H1 (cell line): Measurements from ENCODE around the gene NCSTN. TPM values are rescaled to one million over a fixed set of nuclear protein-coding genes. Genes with fewer than 3 reads are reported as not detected.

Source experiments
- CTCF ChIA-PET: fragments of 300-600 bp; sonication (Branson Sonifier 250); formaldehyde crosslinking; loops from one replicate; lab custom pipeline; 2021; ENCODE audit not compliant: partially characterized antibody; lab: Charles Lee
- POLR2A ChIA-PET: fragments of 300-600 bp; sonication (Branson Sonifier 250); formaldehyde crosslinking; loops from one replicate; lab custom pipeline; 2021; ENCODE audit warnings: inconsistent platforms; ENCODE audit not compliant: partially characterized antibody; lab: Charles Lee
- DNase-seq, 2 experiments: peaks; one replicate each; pipeline versions ENCODE4 v3.0.0 to v3.0.0-alpha.2; 2010 to 2022; ENCODE audit warnings: low spot score in 2 of 2, low read depth in 1 of 2, mixed read lengths in 1 of 2
- FAIRE-seq: peaks from 2 replicates; lab custom pipeline; 2011; peaks lifted over from hg19 to GRCh38; lab: Jason Lieb, UNC
- H2AFZ ChIP-seq: 2 replicates; pipeline ENCODE4 v1.8.1; 2012; ENCODE audit warnings: low read length, inconsistent platforms
- H2AK5ac ChIP-seq: 2 replicates; pipeline ENCODE4 v1.6.1; 2013; ENCODE audit warnings: low read depth, low read length
- H2BK120ac ChIP-seq: replicated peaks from 2 replicates; pipeline ENCODE3; 2013; ENCODE audit warnings: low read depth, low read length, inconsistent platforms
- H2BK12ac ChIP-seq: 2 replicates; pipeline ENCODE4 v1.6.1; 2013; ENCODE audit warnings: low read depth, low read length
- H2BK15ac ChIP-seq: 2 replicates; pipeline ENCODE4 v1.6.1; 2013; ENCODE audit warnings: low read length
- H2BK20ac ChIP-seq: 2 replicates; pipeline ENCODE4 v1.6.1; 2013; ENCODE audit warnings: low read length
- H2BK5ac ChIP-seq: 2 replicates; pipeline ENCODE4 v1.6.1; 2013; ENCODE audit warnings: low read depth, low read length
- H3K14ac ChIP-seq: 2 replicates; pipeline ENCODE4 v1.6.1; 2013; ENCODE audit warnings: inconsistent platforms; ENCODE audit not compliant: insufficient read length
- H3K18ac ChIP-seq: 2 replicates; pipeline ENCODE4 v1.6.1; 2013; ENCODE audit warnings: low read length; ENCODE audit errors: extremely low read depth
- H3K23ac ChIP-seq: 2 replicates; pipeline ENCODE4 v1.6.1; 2013; ENCODE audit warnings: inconsistent platforms; ENCODE audit not compliant: insufficient read length
- H3K23me2 ChIP-seq: 2 replicates; pipeline ENCODE4 v1.6.1; 2013; ENCODE audit warnings: low read depth, low read length
- H3K27ac ChIP-seq: 2 replicates; pipeline ENCODE4 v1.6.1; 2011; ENCODE audit warnings: low read depth, low read length, inconsistent platforms
- H3K27me3 ChIP-seq, 4 experiments: replicated peaks in 1 of 4; 1 replicate in 1 of 4; 2 replicates in 3 of 4; pipeline versions ENCODE4 v1.6.1 to v1.8.1; 2011 to 2013; ENCODE audit warnings: low read length in 3 of 4, mild to moderate bottlenecking in 3 of 4, inconsistent platforms in 2 of 4, mixed read lengths in 2 of 4, moderate library complexity in 1 of 4; ENCODE audit not compliant: control insufficient read depth in 3 of 4, insufficient read depth in 3 of 4; ENCODE audit errors: extremely low read depth in 1 of 4
- H3K36me3 ChIP-seq, 4 experiments: 2 replicates each; pipeline versions ENCODE4 v1.6.1 to v1.8.1; 2011 to 2013; ENCODE audit warnings: mild to moderate bottlenecking in 4 of 4, low read length in 3 of 4, moderate library complexity in 2 of 4, control low read depth in 1 of 4, inconsistent platforms in 1 of 4; ENCODE audit not compliant: insufficient read depth in 4 of 4, control insufficient read depth in 2 of 4
- H3K4ac ChIP-seq: replicated peaks from 2 replicates; pipeline ENCODE3; 2013; ENCODE audit warnings: low read length, low read depth, mixed read lengths, inconsistent platforms; ENCODE audit not compliant: insufficient read length
- H3K4me1 ChIP-seq, 4 experiments: replicated peaks in 1 of 4; 1 replicate in 1 of 4; 2 replicates in 3 of 4; pipeline versions ENCODE4 v1.6.1 to v1.8.1; 2011 to 2013; ENCODE audit warnings: low read length in 3 of 4, inconsistent platforms in 2 of 4, mixed read lengths in 1 of 4; ENCODE audit not compliant: insufficient read depth in 4 of 4, control insufficient read depth in 3 of 4
- H3K4me2 ChIP-seq, 2 experiments: 2 replicates each; pipeline versions ENCODE4 v1.6.1 to v1.8.1; 2011 to 2013; ENCODE audit warnings: low read depth in 2 of 2, low read length in 2 of 2, control low read depth in 1 of 2, inconsistent platforms in 1 of 2, mild to moderate bottlenecking in 1 of 2; ENCODE audit not compliant: insufficient read depth in 1 of 2
- H3K4me3 ChIP-seq, 4 experiments: fragments of 200-600, 300-600 bp in 1 of 4; sonication (generic), shearing (Covaris generic), sonication (Bioruptor Twin) in 1 of 4; 2 replicates each; pipeline versions ENCODE4 v1.5.1 to v1.8.1; 2011 to 2016; ENCODE audit warnings: low read length in 4 of 4, low read depth in 3 of 4, control low read depth in 2 of 4, inconsistent platforms in 2 of 4, mild to moderate bottlenecking in 2 of 4, mixed read lengths in 1 of 4, moderate library complexity in 1 of 4; ENCODE audit not compliant: insufficient read depth in 2 of 4; ENCODE audit errors: extremely low read depth in 1 of 4
- H3K56ac ChIP-seq: replicated peaks from 2 replicates; pipeline ENCODE3; 2013; ENCODE audit warnings: low read depth, mild to moderate bottlenecking, mixed read lengths, low read length, inconsistent platforms; ENCODE audit not compliant: insufficient read length
- H3K79me1 ChIP-seq: 2 replicates; pipeline ENCODE4 v1.6.1; 2013; ENCODE audit warnings: low read depth, low read length, control low read depth
- H3K79me2 ChIP-seq, 2 experiments: 2 replicates each; pipeline versions ENCODE4 v1.6.1 to v1.8.1; 2012 to 2013; ENCODE audit warnings: low read length in 2 of 2, mild to moderate bottlenecking in 2 of 2, inconsistent platforms in 1 of 2; ENCODE audit not compliant: insufficient read depth in 2 of 2, control insufficient read depth in 1 of 2
- H3K9ac ChIP-seq, 4 experiments: replicated peaks in 1 of 4; 1 replicate in 1 of 4; 2 replicates in 3 of 4; pipeline versions ENCODE4 v1.6.1 to v1.8.1; 2011 to 2013; ENCODE audit warnings: low read depth in 3 of 4, low read length in 3 of 4, control low read depth in 2 of 4, mild to moderate bottlenecking in 2 of 4, moderate library complexity in 2 of 4, inconsistent platforms in 1 of 4; ENCODE audit errors: extremely low read depth in 1 of 4
- H3K9me3 ChIP-seq, 2 experiments: 2 replicates each; pipeline versions ENCODE4 v1.6.1 to v1.8.1; 2012 to 2013; ENCODE audit warnings: mild to moderate bottlenecking in 2 of 2, moderate library complexity in 2 of 2, control low read depth in 1 of 2, inconsistent platforms in 1 of 2, low read depth in 1 of 2, low read length in 1 of 2, mixed read lengths in 1 of 2; ENCODE audit not compliant: insufficient read depth in 2 of 2
- H4K20me1 ChIP-seq, 2 experiments: replicated peaks in 1 of 2; 2 replicates each; pipeline versions ENCODE3 to v1.8.1; 2011 to 2013; ENCODE audit warnings: inconsistent platforms in 2 of 2, low read length in 2 of 2, mild to moderate bottlenecking in 1 of 2; ENCODE audit not compliant: insufficient read depth in 2 of 2, control insufficient read depth in 1 of 2
- H4K5ac ChIP-seq: 2 replicates; pipeline ENCODE4 v1.6.1; 2013; ENCODE audit warnings: low read length, low read depth, mixed read lengths, inconsistent platforms; ENCODE audit not compliant: insufficient read length
- H4K8ac ChIP-seq: 2 replicates; pipeline ENCODE4 v1.8.0; 2013; ENCODE audit warnings: mild to moderate bottlenecking, moderate library complexity, low read length, inconsistent platforms; ENCODE audit not compliant: insufficient read depth; ENCODE audit errors: extremely low read depth
- H4K91ac ChIP-seq: replicated peaks from 2 replicates; pipeline ENCODE3; 2013; ENCODE audit warnings: low read length, mixed read lengths, inconsistent platforms; ENCODE audit not compliant: insufficient read length
- CTBP2 ChIP-seq: IDR thresholded peaks from 2 replicates; pipeline ENCODE4 v1.7.0; 2011; ENCODE audit warnings: borderline replicate concordance, mild to moderate bottlenecking, moderate library complexity, mixed read lengths, low read length; ENCODE audit not compliant: insufficient read depth, insufficient read length
- EP300 ChIP-seq, 2 experiments: IDR thresholded peaks; 1 replicate in 1 of 2; 2 replicates in 1 of 2; pipeline ENCODE4 v1.6.1; 2011 to 2012; ENCODE audit warnings: low read depth in 2 of 2, low read length in 2 of 2, mild to moderate bottlenecking in 2 of 2, borderline replicate concordance in 1 of 2, inconsistent platforms in 1 of 2, moderate library complexity in 1 of 2
- GTF2F1 ChIP-seq: IDR thresholded peaks from 2 replicates; pipeline ENCODE4 v1.6.1; 2012; ENCODE audit warnings: low read depth, low read length, improper control_type of control experiment, borderline replicate concordance
- KDM1A ChIP-seq: fragments of 200-600, 300-600 bp; sonication (generic); IDR thresholded peaks from 2 replicates; pipeline ENCODE4 v1.7.1; 2016; ENCODE audit warnings: mild to moderate bottlenecking, low read length, borderline replicate concordance
- RAD21 ChIP-seq, 2 experiments: IDR thresholded peaks in 1 of 2; conservative IDR thresholded peaks in 1 of 2; 2 replicates each; pipeline ENCODE4 v1.6.1; 2011; ENCODE audit warnings: low read depth in 2 of 2, low read length in 2 of 2, improper control_type of control experiment in 1 of 2, inconsistent platforms in 1 of 2, mild to moderate bottlenecking in 1 of 2, moderate library complexity in 1 of 2
- SUZ12 ChIP-seq: fragments of 200-600 bp; sonication (generic); IDR thresholded peaks from 2 replicates; pipeline ENCODE4 v1.6.1; 2012; ENCODE audit warnings: mild to moderate bottlenecking, inconsistent platforms, low read length, moderate library complexity, mixed read lengths
- TAF1 ChIP-seq: IDR thresholded peaks from 2 replicates; pipeline ENCODE4 v1.6.1; 2011; ENCODE audit warnings: mild to moderate bottlenecking, low read depth, low read length
- TEAD4 ChIP-seq: IDR thresholded peaks from 2 replicates; pipeline ENCODE4 v1.6.1; 2012; ENCODE audit warnings: low read depth, low read length, inconsistent platforms, mixed read lengths
- YY1 ChIP-seq: IDR thresholded peaks from 2 replicates; pipeline ENCODE4 v1.6.1; 2011; ENCODE audit warnings: low read depth, mild to moderate bottlenecking, low read length
- WGBS, 2 experiments: shearing (Covaris generic) in 1 of 2; methylation state at CpG; one replicate each; pipeline versions ENCODE4 v1.1.6 to v1.1.7; 2013 to 2015; ENCODE audit warnings: low lambda C conversion rate in 2 of 2, mixed read lengths in 2 of 2, inconsistent platforms in 1 of 2, low coverage in 1 of 2, missing lambda C conversion rate in 1 of 2; ENCODE audit not compliant: insufficient replicate concordance in 2 of 2, insufficient coverage in 1 of 2, insufficient read length in 1 of 2; ENCODE audit errors: extremely low coverage in 1 of 2, missing lambda C conversion rate in 1 of 2; 5-methylcytosine and 5-hydroxymethylcytosine counted together
- polyA plus RNA-seq, 7 experiments: library from polyadenylated mRNA; depleted of rRNA in 3 of 7; stranded (reverse) in 5 of 7; unstranded in 2 of 7; fragments of >200 nt in 5 of 7; fragments of 200-250 nt in 2 of 7; gene quantifications; 1 replicate in 5 of 7; 2 replicates in 1 of 7; 4 replicates in 1 of 7; pipeline versions ENCODE4 v1.2.1 to v1.2.3, GENCODE V29; 2011 to 2013; ENCODE audit warnings: missing spikeins in 2 of 7, mixed read lengths in 2 of 7
- total RNA-seq: library from RNA; stranded (reverse); fragmentation: NEBNext Ultra II Directional; extraction: Animal tissue kit (Norgen Biotek cat#: 25700); gene quantifications from 2 replicates; pipeline ENCODE4 v1.2.1, GENCODE V29; 2021

Gene NCSTN
- total and polyA plus RNA-seq, 2 of the 8 experiments (the other 6 are each of a cell fraction or from before 2014, with no cell fraction given): 64.7 to 125 TPM

DNA sequence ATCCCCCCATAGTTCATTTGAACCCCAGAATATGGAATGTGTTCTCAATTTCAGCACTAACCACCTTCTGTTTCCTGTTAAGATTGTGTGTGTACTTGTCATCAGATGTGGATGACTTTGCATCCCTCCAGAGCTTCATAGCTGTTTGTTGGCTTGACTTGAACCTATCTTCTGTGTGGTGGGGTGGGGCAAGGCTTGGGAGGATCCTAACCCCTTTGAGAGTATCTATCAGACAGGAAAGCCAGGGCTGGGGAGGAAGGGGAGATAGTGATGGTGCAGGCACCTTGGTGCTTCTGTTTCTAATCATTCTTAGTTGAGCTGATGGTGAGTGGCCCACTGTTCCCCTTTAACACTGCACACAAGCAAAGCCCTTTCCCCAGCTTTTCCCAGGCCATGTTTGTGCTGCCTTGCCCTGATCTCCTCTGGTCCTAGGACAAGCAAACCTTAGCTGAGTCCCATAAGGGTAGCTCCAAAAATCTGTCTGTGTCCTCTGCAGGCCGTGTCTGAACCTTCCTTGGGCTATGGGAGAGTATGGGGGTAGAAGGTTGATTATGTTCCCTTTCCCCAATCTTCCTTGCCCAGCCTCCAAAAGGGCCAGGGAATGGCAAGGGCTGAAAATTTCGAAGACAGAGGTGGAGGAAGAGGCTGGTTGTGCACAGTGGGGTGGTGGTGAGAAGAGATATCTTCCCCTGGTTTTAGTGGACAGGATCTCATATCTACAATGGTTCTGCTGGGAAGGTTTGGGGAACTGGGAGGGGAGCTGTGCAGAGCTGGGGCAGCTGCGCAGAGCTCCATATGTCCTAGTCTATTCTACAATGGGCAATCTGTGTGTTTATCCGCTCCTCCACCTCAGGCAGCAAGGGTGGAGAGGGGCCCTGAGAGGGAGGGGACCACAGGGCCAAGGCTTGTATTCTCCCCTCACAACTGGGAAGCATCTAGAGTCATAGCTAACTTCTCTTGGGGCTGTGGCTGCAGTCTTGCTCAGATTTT is 25.0 kb downstream of the NCSTN start:
- H3K23ac ChIP-seq: no peak overlapping the region

More for the DNA sequence above, 25.0 kb downstream of the NCSTN start:
- H3K79me2 ChIP-seq: no peaks in the 10 kb centered on the region
- H3K56ac ChIP-seq: no peak overlapping the region
- no peaks in the 10 kb centered on the region for H3K79me1 ChIP-seq
- H3K4me3 ChIP-seq: no peak overlapping the region
- H2BK5ac ChIP-seq: no peak overlapping the region
- no peak overlapping the region for H3K9ac ChIP-seq
- ChIA-PET CTCF (interaction anchor here (0.6 to 26.0 kb wide), 6 partner anchors 9 to 704 kb away, joined by 3 to 683 read pairs (median 4); no protein-coding TSS in a partner anchor), POLR2A (interaction anchor here (0.7 to 9.5 kb wide), 4 partner anchors 11 to 49 kb away, joined by 3 to 95 read pairs (median 3); no protein-coding TSS in a partner anchor)
- TF ChIP-seq TAF1 (no peak), EP300 (IDR thresholded peaks at IDR 0.05; ENCODE audit: borderline replicate concordance in 1 of 2, low read depth in 2 of 2, low read length in 2 of 2) (no peak), RAD21 (IDR thresholded peaks at IDR 0.05 in 1 of 2, conservative IDR thresholded peaks at IDR 0.05 in 1 of 2; ENCODE audit: low read depth in 2 of 2, low read length in 2 of 2) (no peak), GTF2F1 (no peak), SUZ12 (no peak), KDM1A (no peak), TEAD4 (no peak), CTBP2 (no peak), YY1 (no peak)
- H3K27me3 ChIP-seq: no peaks in the 10 kb centered on the region
- H3K27ac ChIP-seq: no peak overlapping the region; the same call in 1 of the 2 replicates
- no peaks in the 10 kb centered on the region for H3K36me3 ChIP-seq
- no peak overlapping the region for H3K14ac ChIP-seq
- 0 out of 2 replicates have a peak overlapping the region, but pooled peaks have one; percentile 0 for H3K18ac ChIP-seq
- H2BK120ac ChIP-seq: no peak overlapping the region
- H4K5ac ChIP-seq: no peak overlapping the region
- H4K91ac ChIP-seq: no peak overlapping the region
- H2BK20ac ChIP-seq: 0 out of 2 replicates have a peak overlapping the region, but pooled peaks have one; percentile 37
- H3K9me3 ChIP-seq: no peaks in the 10 kb centered on the region
- H3K4ac ChIP-seq: no peak overlapping the region
- no peak overlapping the region for H3K4me2 ChIP-seq
- H2AK5ac ChIP-seq: no peak overlapping the region; the same call in 1 of the 2 replicates
- H2BK12ac ChIP-seq: no peak overlapping the region
- H2AFZ ChIP-seq: no peak overlapping the region
- no peak overlapping the region for H2BK15ac ChIP-seq
- no peaks in the 10 kb centered on the region for H4K20me1 ChIP-seq
- no peaks in the 10 kb centered on the region for H3K23me2 ChIP-seq
- H4K8ac ChIP-seq: no peak overlapping the region; the same call in 1 of the 2 replicates
- FAIRE-seq (no peak), DNase-seq (no peak)
- H3K4me1 ChIP-seq: peaks cover 0 to 3% (median 0%) of the 10 kb centered on the region in 4 experiments; a peak in 1 of 7 replicates
- WGBS, 2 experiments: 95% methylated on average over 4 of the region's 4 CpGs; no CpG with 5 or more reads in 1 of the 2 experiments
